GM12878 (cell line): ENCODE measurements around the gene ZNF182.

Source experiments
- BMI1 ChIP-seq: fragments of 450-650 bp; IDR thresholded peaks from 2 replicates; pipeline ENCODE4 v1.6.1; 2016; ENCODE audit warnings: mild to moderate bottlenecking, moderate library complexity, borderline replicate concordance
- CHD1 ChIP-seq: IDR thresholded peaks from 2 replicates; pipeline ENCODE4 v1.6.1; 2012; ENCODE audit warnings: low read depth, low read length, improper control_type of control experiment
- CTCF ChIP-seq, 3 experiments: IDR thresholded peaks in 2 of 3; conservative IDR thresholded peaks in 1 of 3; 2 replicates each; pipeline ENCODE4 v1.5.1; 2011; ENCODE audit warnings: low read depth in 3 of 3, low read length in 3 of 3, mild to moderate bottlenecking in 3 of 3, control low read depth in 2 of 3, moderate library complexity in 2 of 3, inconsistent platforms in 1 of 3, mixed read lengths in 1 of 3; ENCODE audit not compliant: control insufficient read depth in 2 of 3, insufficient read depth in 1 of 3; ENCODE audit errors: extremely low read depth in 1 of 3
- EP300 ChIP-seq, 2 experiments: fragments of 150-350 bp in 1 of 2; IDR thresholded peaks; 2 replicates each; pipeline ENCODE4 v1.6.1; 2011 to 2012; ENCODE audit warnings: low read depth in 2 of 2, low read length in 2 of 2, borderline replicate concordance in 1 of 2, improper control_type of control experiment in 1 of 2, inconsistent platforms in 1 of 2; ENCODE audit not compliant: control insufficient read depth in 1 of 2
- HCFC1 ChIP-seq: fragments of 150-350 bp; IDR thresholded peaks from 2 replicates; pipeline ENCODE4 v1.6.1; 2014; ENCODE audit warnings: low read length
- JUND ChIP-seq: IDR thresholded peaks from 2 replicates; pipeline ENCODE4 v1.6.1; 2012; ENCODE audit warnings: low read depth, mild to moderate bottlenecking, low read length, improper control_type of control experiment, moderate library complexity
- MTA3 ChIP-seq: IDR thresholded peaks from 2 replicates; pipeline ENCODE4 v1.6.1; 2012; ENCODE audit warnings: low read length, inconsistent platforms, borderline replicate concordance
- TBL1XR1 ChIP-seq: IDR thresholded peaks from 2 replicates; pipeline ENCODE4 v1.6.1; 2012; ENCODE audit warnings: low read depth, low read length, improper control_type of control experiment
- ZSCAN29 ChIP-seq: fragments of 450-650 bp; IDR thresholded peaks from 2 replicates; pipeline ENCODE4 v1.6.1; 2017; ENCODE audit warnings: mild to moderate bottlenecking, moderate library complexity

DNA sequence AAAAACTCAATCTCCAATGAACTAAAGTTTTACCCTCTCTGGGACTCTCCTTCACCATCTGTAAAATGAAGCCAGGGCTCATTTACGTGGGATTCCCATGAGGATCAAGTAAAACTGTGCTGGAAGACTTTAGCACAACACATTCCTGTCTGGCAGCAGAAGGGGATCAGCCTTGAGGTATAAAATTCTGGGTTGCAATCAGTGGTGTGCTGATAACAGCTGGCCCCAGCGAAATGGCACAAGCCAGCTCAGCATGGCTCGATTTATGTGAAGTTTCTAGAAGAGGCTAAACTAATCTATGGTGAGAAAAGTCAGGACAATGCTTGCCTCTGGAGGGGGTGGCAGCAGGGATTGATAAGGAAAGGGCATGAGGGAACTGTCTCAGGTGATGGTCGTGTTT lies 39.3 kb upstream of the ZNF182 start:
- TF ChIP-seq ZSCAN29 (no peak), BMI1 (no peak), EP300 (IDR thresholded peaks at IDR 0.05; ENCODE audit: borderline replicate concordance in 1 of 2, control insufficient read depth in 1 of 2, low read depth in 2 of 2, low read length in 2 of 2) (no peak), TBL1XR1 (no peak), CTCF (IDR thresholded peaks at IDR 0.05 in 2 of 3, conservative IDR thresholded peaks at IDR 0.05 in 1 of 3; ENCODE audit: control insufficient read depth in 2 of 3, extremely low read depth in 1 of 3, insufficient read depth in 1 of 3, low read depth in 3 of 3, low read length in 3 of 3) (no peak), HCFC1 (no peak), CHD1 (no peak), MTA3 (no peak), JUND (no peak)
